GM18507 (cell line): ENCODE results near the gene USP48.
"Not testable (repeated sequence)": the region's sequence is repeated elsewhere in the genome, so short reads cannot be mapped to it uniquely, and the experiment has no call there.

Experiments
- DNase-seq: peaks from one replicate; pipeline ENCODE4 v3.0.0; 2011; ENCODE audit warnings: low read depth; ENCODE audit not compliant: insufficient read length; ENCODE audit errors: extremely low spot score
- FAIRE-seq: peaks from 2 replicates; lab custom pipeline; 2011; peaks lifted over from hg19 to GRCh38; lab: Jason Lieb, UNC

Gene USP48

GRCh38 chr1:21631944-21632887 lies 150.7 kb downstream of the USP48 start:
- DNase-seq = no peak
- no peak for FAIRE-seq

- DNase-seq, FAIRE-seq: not testable (repeated sequence)
Observed at GRCh38 chr1:21631590-21631943, 151.4 kb downstream of the USP48 start.

GRCh38 chr1:21630571-21631343 lies 152.2 kb downstream of the USP48 start:
- no peak for FAIRE-seq
- DNase-seq = no peak

GRCh38 chr1:21629971-21630370 lies 153.0 kb downstream of the USP48 start:
- FAIRE-seq (no peak), DNase-seq (no peak)

- FAIRE-seq (no peak), DNase-seq (no peak)
Observed at GRCh38 chr1:21628798-21629393, 154.1 kb downstream of the USP48 start.
